GM21576 (cell line): ENCODE measurements around the gene RLF.

Source experiments
- ATAC-seq: cut with Tn5 transposase; IDR thresholded peaks from one replicate; pipeline ENCODE4 v1.9.1; 2021; ENCODE audit warnings: mild to moderate bottlenecking, moderate library complexity; ENCODE audit not compliant: unreplicated experiment

Gene RLF

GRCh38 chr1:40270152-40270834 lies 109.1 kb downstream of the RLF start:
- no peak for ATAC-seq

- ATAC-seq, result no peak
Observed at GRCh38 chr1:40272653-40273213, 111.5 kb downstream of the RLF start.

GRCh38 chr1:40273547-40274166 lies 112.5 kb downstream of the RLF start:
- ATAC-seq, result no peak

GRCh38 chr1:40274331-40274730 lies 113.1 kb downstream of the RLF start:
- no peak for ATAC-seq

GRCh38 chr1:40276122-40276521 lies 114.9 kb downstream of the RLF start:
- ATAC-seq, result no peak

GRCh38 chr1:40281853-40282252 lies 120.7 kb downstream of the RLF start:
- no peak for ATAC-seq
